Stimulated activated CD4-positive, alpha-beta T cell treated with anti-CD3 and anti-CD28 coated beads, Interleukin-2, amount 100 ng/mL, for 48 hours (primary cell): Measurements from ENCODE around the gene C6orf89.

Experiments
- DNase-seq, 2 donors: peaks; one replicate each; pipeline ENCODE4 v3.0.0-alpha.2; 2020

Gene C6orf89

GRCh38 chr6:36885461-36886401 lies at the start of gene C6orf89:
C6orf89 (plus strand) TSS chr6:36885952; CDS start chr6:36899445, 13,493 bp downstream.
- DNase-seq, result peak; percentile 93 to 95

- no peak for DNase-seq
Measured at GRCh38 chr6:36836111-36837021, 49.4 kb upstream of the C6orf89 start.

GRCh38 chr6:36837022-36837339 lies 48.8 kb upstream of the C6orf89 start:
- no peak for DNase-seq

- no peak for DNase-seq
Measured at GRCh38 chr6:36837686-36838085, 48.1 kb upstream of the C6orf89 start.

GRCh38 chr6:36838896-36839748 lies 46.6 kb upstream of the C6orf89 start, which contains the start of gene CPNE5:
CPNE5 (minus strand) TSS chr6:36839444; CDS start chr6:36839377, 67 bp downstream.
- DNase-seq, result no peak

GRCh38 chr6:36839749-36840431 lies 45.9 kb upstream of the C6orf89 start:
- DNase-seq, result peak; percentile 11 to 39

- DNase-seq, result peak; percentile 13 to 18
Measured at GRCh38 chr6:36840432-36841403, 45.0 kb upstream of the C6orf89 start.

- no peak for DNase-seq
Measured at GRCh38 chr6:36841756-36842155, 44.0 kb upstream of the C6orf89 start.

GRCh38 chr6:36843170-36843569 lies 42.6 kb upstream of the C6orf89 start:
- no peak for DNase-seq

- no peak for DNase-seq
Measured at GRCh38 chr6:36844232-36845170, 41.3 kb upstream of the C6orf89 start.

GRCh38 chr6:36845233-36845632 lies 40.5 kb upstream of the C6orf89 start:
- no peak for DNase-seq

- no peak for DNase-seq
Measured at GRCh38 chr6:36847152-36847551, 38.6 kb upstream of the C6orf89 start.

GRCh38 chr6:36847991-36848390 lies 37.8 kb upstream of the C6orf89 start:
- no peak for DNase-seq

GRCh38 chr6:36848658-36849441 lies 36.9 kb upstream of the C6orf89 start:
- no peak for DNase-seq

GRCh38 chr6:36850021-36850420 lies 35.7 kb upstream of the C6orf89 start:
- DNase-seq, result no peak

GRCh38 chr6:36851149-36851614 lies 34.6 kb upstream of the C6orf89 start:
- DNase-seq, result peak in 1 of 2 donors; percentile 35

- DNase-seq, result no peak
Measured at GRCh38 chr6:36851626-36852025, 34.1 kb upstream of the C6orf89 start.

GRCh38 chr6:36852481-36853147 lies 33.1 kb upstream of the C6orf89 start:
- DNase-seq, result no peak
